HG03045 (cell line): Measurements from ENCODE around the gene CHMP6.

ENCODE experiments used
- ATAC-seq: cut with Tn5 transposase; IDR thresholded peaks from one replicate; pipeline ENCODE4 v1.9.1; 2021; ENCODE audit warnings: mild to moderate bottlenecking, moderate library complexity; ENCODE audit not compliant: unreplicated experiment

The CHMP6 gene

DNA sequence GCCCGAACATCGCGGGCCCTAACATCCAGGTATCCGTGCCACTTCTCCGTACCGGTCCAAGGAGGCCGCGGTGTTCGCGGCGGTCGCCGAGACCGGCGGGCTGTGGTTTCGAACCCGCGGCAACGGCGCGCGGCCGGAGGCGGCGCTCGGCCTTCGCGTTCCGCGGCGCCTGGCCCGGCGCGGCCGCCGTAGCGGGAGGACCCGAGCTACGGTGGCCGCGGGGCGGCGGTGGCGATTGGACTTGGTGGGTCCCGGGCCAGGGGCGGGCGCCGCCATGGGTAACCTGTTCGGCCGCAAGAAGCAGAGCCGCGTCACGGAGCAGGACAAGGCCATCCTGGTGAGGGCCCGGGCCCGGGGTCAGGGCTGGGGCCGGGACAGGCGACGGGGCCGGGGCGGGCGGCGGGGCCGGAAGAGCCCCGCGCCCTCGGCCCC is at the start of gene CHMP6:
Gene CHMP6, plus strand, starts transcription at position 197 of the 432 bp plus-strand sequence. Its CDS starts 78 bp downstream, at position 275.
- no peak for ATAC-seq

DNA sequence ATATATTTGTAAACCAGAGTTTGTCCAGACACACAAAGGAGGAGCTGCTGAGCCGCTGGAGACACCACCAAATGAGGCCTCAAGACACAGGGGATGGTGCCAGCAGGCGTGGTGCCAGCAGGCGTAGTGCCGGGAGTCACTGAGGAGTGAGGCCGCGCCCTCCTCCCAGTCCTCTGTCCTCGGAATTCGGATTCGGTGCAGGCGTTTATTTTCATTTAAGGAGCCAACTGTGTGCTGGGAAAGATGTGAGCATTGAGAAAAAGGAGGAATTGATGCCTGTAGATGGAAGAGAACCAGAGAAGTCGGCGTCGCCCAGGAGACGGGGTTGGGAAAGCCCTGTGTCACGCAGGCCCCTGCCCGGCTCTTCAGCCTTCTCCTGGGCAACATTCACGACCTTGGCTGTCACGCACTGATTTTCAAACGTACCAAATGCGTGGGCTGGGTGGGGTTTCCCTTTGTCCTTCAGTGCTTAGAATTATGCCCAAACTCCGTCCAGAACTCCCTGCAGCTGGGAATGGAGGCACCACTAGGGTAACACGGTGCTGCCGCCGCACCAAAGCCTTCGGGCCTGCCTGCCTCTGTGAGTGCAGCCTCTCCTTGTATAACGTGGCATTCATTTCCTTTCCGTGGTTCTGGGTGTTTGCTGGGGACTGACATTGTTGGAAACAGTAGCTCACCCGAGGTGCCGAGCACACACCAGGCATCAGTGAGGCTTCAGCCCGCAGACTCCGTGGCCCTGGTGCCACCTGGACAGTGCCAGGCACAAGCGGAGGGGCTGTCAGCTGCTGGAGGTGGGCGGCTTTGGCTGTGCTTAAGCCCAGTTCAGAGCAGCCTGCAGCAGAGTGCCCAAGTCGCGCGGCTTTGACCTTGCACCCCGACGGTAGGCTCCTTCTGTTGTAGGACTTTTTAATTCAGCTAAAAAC is 49.0 kb upstream of the CHMP6 start:
- ATAC-seq: no peak

DNA sequence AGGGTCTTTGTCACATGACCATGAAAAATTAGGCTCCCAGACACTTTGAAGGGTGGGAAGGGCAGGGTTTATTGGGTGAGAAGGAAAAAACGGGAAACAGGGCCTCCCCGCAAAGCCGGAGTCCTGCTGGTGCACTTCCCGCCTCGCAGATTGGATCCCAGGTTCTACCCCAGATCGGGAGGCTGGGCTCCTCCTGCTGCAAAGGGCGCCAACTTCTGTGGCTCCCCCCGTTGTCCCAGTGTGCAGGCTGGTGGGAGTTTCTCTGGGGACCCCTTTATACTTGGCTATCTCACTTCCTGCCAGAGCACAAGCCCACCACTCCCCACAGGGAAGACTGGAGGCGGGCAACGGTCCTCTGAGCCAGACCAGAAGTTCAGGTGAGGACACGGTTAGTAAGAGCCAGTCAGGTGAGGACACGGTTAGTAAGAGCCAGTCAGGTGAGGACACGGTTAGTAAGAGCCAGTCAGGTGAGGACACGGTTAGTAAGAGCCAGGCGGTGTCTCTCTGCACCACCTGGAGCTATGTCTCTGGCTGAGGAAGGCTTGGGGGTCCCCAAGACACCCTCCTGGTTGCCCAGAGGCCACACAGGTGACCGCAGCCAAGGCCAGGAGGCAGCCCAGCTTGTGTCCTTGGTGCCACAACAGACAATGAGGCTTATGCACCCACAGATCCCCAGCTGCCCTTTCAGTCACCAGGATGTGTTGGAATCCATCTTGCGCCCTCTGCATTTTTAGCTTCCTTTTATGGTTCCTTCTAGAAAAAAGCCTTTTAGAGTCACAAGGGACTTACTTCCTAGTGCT is 48.1 kb upstream of the CHMP6 start:
- no peak for ATAC-seq

DNA sequence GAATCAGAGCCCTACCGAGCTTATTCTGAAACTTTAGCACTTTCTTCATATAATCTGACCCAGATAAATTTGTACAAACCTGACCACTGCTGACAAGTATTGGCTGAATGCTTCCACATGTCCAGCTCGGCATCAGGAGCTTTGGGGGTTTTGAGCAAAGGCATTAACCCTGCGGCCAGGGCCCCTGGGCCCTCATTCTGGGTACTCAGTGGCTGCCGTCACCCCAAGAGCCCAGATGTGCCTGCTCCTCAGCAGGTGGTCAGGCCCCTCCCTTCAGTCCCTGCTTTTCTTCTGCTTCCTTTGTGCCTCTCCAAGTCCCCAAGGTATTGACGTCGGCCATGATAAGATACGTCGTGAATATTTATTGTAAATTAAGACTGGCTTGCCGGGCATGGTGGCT is 47.3 kb upstream of the CHMP6 start:
- no peak for ATAC-seq

DNA sequence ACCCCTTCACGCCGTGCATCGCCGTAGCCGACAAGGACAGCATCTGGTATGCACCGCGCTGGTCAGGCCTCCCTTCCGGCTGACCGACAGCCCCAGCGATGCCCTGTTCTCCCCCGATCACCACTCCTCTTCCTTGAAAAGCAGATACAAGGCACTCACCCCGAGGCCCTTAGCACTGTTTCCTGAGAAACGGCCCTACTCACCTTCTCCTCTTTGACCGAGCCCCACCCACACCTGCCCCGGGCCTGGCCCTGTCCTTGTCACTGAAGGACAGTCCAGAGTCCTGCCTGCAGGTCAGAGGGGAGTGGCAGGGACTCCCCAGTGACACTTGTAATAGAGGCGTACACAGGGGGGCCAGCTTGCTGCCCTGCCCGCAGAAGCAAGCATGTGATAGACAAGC is 45.9 kb upstream of the CHMP6 start:
- ATAC-seq: no peak

DNA sequence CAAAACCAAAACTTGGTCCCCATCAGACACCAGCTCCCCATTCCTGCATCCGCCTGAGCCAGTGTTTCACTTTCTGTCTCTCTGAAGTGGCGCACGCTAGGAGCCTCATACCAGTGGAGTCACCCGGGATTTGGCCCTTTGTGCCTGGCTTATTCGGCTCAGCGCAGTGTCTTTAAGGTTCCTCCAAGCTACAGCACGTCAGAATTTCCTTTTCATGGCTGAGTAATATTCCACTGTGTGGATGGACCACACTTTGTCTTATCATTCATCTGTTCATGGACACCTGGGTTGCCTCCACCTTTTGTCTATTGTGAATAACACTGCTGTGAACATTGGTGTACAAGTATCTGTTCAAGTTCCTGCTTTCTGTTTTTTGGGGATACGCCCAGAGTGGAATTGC is 45.2 kb upstream of the CHMP6 start:
- ATAC-seq: no peak

DNA sequence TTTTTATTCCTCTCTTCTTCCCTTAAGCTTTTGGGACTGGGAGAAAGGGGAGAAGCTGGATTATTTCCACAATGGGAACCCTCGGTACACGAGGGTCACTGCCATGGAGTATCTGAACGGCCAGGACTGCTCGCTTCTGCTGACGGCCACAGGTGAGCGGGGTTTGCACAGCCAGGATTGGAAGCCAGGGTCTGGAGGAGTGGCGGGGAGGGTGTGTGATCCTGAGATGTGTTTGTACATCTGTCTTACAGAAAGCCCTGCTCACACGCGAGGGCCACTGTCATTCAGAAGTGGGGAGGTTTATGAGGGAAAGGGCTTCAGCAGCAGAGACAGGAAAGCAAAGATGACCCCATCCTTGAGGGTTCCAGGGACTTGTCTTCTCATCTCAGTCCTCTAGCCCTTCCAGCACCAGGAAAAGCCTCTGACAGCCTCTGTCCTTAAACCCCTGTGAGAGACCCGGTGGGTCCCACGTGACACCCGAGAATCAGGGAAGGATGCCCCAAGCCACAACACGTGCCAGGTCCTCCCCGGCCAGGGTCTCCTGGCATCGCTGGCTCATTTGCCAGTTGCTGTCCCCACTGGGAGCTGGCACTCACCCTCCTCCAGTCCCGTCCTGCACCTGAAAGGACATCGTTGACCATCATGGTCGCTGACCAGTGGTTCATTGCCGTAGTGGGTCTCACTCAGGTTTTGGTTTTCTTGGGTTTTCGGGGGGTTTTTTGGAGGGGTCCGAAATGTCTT is 44.3 kb upstream of the CHMP6 start:
- no peak for ATAC-seq

DNA sequence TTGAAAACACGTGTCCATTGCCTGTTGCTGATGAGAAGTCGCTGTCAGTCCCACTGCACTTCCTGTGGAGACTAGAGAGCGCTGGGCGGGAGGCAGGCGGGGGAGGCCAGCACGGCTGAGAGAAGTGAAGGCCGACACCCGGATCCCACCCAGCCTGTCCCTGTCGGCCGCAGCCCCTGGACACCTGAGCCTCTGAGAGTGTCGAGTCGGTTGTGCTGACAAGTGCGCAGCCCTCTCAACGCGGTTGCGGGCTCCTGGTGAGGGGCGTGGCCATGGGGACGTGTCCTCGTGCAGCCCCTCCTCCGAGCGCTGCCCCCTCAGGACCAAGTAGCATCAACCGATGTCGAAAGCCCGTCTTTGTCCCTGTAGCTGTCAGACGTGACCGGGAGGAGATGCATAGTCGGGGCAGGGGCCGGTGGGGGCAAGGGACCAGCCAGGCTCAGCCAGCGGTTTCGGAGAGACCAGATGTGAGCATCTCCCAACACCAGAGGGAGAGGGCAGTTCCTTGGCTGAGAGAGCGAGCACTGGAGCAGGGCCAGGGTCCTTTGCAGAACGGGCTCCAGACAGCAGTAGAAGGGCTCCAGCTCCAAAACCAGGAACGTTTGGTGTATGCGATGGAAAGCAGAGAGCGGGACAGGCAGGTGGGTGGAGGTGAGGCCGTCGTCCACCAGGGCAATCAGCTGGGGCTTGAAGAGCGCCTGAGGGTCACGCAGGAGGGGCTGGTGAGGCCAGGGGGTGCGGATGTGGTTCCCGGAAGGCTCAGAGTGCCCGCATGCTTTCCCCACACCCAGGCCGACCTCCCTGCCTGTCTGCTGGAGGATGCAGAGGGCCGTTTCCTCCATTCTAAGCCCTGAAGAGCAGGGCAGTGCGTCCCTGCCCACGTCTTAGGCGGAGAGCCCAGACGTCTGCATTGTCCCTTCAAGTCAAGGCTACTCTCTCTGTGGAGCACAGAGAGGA is 43.3 kb upstream of the CHMP6 start:
- no peak for ATAC-seq

DNA sequence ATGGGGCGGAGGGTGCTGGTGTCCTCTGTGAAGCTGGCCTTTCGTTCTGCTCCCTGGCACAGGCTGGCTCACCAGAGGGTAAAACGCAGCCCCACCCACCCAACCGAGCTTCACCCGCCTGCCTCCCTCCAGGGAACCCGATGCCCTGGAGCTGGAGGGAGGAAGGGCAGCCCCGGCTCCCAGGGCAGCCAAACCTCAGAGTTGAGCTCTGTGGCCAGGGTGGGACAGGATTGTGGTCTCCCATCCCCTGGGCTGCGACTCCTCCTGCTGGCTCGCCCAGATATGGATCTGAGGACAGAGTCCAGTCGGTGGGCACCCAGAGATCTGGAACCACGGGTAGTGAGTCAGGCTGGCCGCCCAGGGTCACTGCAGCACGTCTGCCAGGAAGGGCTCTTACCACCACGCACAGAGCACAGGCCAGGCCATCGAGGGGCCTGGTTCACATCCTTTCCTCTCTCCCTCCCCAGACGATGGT is 42.6 kb upstream of the CHMP6 start:
- no peak for ATAC-seq

DNA sequence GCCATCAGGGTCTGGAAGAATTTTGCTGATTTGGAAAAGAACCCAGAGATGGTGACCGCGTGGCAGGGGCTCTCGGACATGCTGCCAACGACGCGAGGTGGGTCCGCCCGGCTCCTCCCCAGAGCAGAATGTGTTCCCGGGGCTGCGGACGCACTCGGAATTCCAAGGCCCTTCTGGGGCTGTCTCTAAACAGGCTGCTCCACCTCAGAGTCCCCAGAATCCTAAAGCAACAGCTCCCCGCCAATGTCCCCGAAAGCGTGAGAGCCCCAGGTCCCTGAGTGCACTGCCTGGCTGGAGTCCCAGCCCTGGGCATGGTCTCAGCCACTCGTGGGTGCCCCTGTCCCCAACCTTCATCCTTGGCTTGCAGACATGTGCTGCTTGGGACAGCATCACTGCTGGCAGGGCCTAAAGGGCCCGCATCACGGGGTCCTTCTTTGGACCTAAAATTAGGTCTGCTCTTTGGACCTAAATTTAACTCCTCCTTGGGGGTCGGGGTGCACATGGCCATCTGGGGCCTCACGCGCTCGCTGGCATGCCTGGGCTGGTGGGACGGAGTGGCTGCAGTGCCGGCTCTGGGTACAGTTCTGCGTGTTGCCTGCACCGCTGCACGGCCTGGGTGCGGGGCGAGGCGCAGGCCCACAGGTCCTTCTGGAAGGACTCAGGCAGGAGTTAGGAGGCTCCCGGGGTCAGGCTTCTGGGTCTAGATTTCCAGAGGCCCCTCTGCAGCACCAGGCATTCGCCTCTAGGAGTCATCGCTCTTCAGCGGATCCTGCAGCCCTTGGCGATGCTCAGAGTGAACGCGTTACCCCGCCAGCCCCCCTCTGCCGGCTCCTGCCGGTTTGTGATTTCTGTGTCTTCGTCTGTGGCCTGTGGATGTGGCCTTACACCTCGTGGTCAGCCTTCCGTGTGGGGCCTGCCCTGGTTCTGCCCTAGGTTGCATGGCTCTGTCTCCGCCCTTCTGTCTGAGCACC is 41.9 kb upstream of the CHMP6 start:
- no peak for ATAC-seq

DNA sequence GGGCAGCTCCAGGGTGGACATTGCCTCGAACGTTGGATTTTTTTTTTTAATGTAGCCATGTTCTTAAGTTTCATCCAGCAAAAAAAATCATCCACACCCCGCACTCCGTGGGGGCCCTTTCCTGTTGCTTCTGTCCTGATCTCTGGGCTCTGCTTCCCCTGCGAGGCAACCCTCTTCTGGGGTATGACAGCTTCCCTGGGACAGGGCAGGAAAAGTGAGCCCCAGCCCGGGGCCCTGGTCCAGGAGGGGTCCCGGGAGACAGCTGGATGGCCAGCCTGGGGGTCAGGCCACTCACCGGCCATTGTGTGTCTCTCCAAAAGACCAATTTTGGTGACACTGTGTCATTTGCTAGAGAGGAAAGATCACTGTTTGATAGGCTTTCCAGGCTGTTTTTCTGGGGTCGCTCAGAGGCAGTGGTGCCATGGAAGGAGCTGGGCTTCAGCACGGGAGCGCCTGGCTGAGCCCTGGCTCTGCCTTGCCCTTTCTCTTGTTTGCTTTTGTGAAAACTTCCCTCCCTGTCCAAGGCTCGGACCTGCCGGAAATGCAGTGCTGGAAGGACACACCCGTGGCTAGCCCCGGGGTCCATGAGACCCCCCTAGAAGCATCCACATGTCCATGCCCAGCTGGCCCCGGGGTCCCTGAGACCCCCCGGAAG is 41.0 kb upstream of the CHMP6 start:
- ATAC-seq: no peak

DNA sequence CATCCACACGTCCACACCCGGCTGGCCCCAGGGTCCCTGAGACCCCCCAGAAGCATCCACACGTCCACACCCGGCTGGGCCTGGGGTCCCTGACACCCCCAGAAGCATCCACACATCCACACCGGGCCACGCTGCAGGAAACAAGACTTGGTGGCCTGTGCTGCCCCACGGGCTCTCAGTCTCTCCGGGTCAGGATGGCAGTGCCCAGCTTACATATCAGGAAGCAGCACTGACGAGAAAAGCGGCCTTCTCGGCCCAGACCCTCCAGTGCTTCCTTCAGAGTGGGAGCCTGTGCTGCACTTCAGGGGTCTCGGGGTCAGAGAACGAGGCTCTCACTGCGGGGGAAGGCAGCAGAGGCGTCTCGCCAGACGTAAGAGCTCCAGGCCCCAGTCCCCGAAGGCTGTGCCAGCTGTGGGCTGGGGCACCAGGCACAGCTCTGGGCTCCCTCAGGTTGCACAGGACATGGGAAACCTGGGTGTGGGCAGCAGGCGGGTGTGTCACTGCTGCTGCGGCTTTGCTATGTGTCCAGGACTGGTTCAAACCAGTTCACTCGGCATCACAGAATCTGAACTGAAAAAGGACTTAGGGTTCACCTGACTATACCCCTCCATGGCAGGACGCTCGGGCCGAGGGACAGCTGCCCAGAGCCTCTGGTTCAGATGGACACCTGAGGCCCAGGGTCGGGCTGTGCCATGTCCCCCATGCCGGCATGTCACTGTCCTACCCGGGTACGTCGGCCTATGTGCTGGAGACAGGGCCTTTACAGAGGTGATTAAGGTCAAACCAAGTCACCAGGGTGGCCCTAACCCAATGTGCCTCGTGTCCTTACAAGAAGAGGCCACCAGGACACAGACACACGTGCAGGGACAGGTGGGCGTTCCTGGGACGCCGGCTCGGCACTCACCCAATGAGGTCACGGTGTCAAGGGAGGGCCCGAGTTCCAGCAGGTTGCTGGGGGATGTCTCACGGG is 40.2 kb upstream of the CHMP6 start:
- no peak for ATAC-seq

DNA sequence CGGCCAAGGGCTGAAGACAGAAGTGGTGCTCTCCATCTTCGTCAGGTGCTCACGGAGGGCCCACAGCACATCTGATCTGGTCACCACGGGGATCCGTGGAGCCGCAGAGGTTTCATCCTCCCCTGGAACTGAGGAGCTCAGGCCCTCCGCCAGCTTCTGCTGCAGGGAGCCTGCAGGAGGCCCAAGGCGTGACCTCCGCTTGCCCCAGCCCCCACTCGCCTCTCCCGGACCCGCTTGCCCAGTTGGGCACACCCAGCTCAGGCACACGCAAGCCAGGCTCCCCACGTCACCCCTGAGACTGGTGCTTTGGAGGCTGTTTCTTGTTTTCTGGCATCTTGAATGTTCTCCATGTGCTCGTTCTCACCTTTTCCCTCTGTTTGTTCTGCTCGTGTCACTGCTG is 39.4 kb upstream of the CHMP6 start:
- no peak for ATAC-seq

- no peak for ATAC-seq
Observed at GRCh38 chr17:80953471-80954315, 37.9 kb upstream of the CHMP6 start.

DNA sequence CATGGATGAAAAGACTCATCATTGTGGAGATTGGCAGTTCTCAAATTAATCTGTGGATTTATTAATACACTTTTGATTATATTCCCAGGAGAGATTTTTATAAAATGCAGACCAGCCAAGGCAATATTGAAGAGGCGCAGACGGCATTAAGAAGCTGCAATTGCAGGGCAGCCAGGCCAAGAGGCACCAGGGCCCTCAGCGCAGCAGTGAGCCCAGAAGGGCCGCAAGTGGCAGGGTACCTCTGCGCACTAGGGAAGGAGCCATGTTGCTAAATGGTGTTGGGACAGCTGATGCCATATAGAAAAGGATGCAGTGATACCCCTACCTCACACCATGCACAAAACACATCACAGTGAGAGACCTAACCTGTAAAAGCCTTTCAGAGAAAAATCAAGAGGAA is 36.6 kb upstream of the CHMP6 start:
- no peak for ATAC-seq

DNA sequence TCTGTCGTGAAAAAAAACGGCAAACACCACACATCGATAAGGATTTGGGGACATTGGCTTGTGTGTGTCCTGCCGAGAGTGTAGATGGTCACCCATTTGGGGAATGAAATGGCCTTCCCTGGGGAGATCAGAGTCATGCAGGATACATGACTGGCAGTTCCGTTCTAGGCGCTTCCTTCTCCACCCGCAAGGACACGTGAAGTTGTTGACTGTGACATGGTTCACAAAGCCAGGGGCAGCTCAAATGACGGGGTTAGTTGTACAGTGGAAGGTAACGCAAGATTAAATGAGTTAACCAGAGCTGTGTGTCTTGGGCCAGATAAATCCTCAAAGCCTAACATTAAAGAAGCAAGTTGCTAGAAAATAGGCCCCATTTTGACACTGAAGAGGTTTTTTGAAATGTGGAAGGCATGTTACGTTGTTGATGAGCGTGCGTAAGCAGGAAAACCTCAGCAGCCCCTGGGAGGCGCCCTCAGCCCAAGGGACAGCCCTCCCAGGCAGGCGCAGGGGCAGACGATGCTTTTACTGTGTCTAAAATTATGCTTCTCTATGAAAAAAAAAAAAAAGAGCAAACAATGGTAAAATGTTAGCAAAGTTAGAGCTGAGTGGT is 35.9 kb upstream of the CHMP6 start:
- ATAC-seq: no peak
